Stimulated activated effector memory CD8-positive, alpha-beta T cell treated with anti-CD3 and anti-CD28 coated beads, Interleukin-12 subunit alpha, Interleukin-12 subunit beta, amount 100 ng/mL, for 72 hours (primary cell): ENCODE results near the gene CDC73.

ENCODE experiments used
- ATAC-seq: fragments of 150-1000 bp; cut with Tn5 transposase; 2 replicates; pipeline ENCODE4 v1.10.0; 2021
- DNase-seq, 2 donors: peaks; one replicate each; pipeline ENCODE4 v3.0.0; 2021 to 2022; ENCODE audit warnings: low spot score in 2 of 2
- H3K27ac Mint-ChIP-seq: one replicate; pipeline ENCODE4 v1.8.0; 2022; ENCODE audit warnings: mild to moderate bottlenecking, mixed read lengths
- H3K36me3 Mint-ChIP-seq: one replicate; pipeline ENCODE4 v1.8.0; 2022; ENCODE audit warnings: mild to moderate bottlenecking, mixed read lengths
- H3K4me1 Mint-ChIP-seq: one replicate; pipeline ENCODE4 v1.8.0; 2022; ENCODE audit warnings: mixed read lengths
- H3K4me3 Mint-ChIP-seq: one replicate; pipeline ENCODE4 v1.8.0; 2022; ENCODE audit warnings: mild to moderate bottlenecking, mixed read lengths
- H3K9me3 Mint-ChIP-seq: one replicate; pipeline ENCODE4 v1.8.0; 2022; ENCODE audit warnings: mixed read lengths

CDC73 gene

GRCh38 chr1:193121616-193122593 lies at the start of gene CDC73:
TSS of gene CDC73 (plus strand) at chr1:193122031. CDS start at chr1:193122201, 170 bp downstream.
- H3K4me3 Mint-ChIP-seq, result peak within 1 kb of the TSS; percentile 82
- peaks cover 34% of the 10 kb centered on the region for H3K36me3 Mint-ChIP-seq
- peaks cover 26% of the 10 kb centered on the region for H3K4me1 Mint-ChIP-seq
- peak; percentile 100 for DNase-seq
- H3K9me3 Mint-ChIP-seq, result no peaks in the 10 kb centered on the region
- peak; percentile 99 for ATAC-seq
- peak within 1 kb of the TSS; percentile 96 for H3K27ac Mint-ChIP-seq

GRCh38 chr1:193077991-193078390 lies 43.8 kb upstream of the CDC73 start:
- H3K36me3 Mint-ChIP-seq, result peaks cover 80% of the 10 kb centered on the region
- H3K9me3 Mint-ChIP-seq, result no peaks in the 10 kb centered on the region
- no peak overlapping the region for H3K27ac Mint-ChIP-seq
- H3K4me3 Mint-ChIP-seq, result no peak overlapping the region
- ATAC-seq (no peak), DNase-seq (no peak)
- no peaks in the 10 kb centered on the region for H3K4me1 Mint-ChIP-seq

- Mint-ChIP-seq H3K4me1 (no peaks in the 10 kb centered on the region), H3K27ac (no peak overlapping the region), H3K36me3 (peaks cover 88% of the 10 kb centered on the region), H3K9me3 (no peaks in the 10 kb centered on the region), H3K4me3 (no peak overlapping the region)
- DNase-seq (no peak), ATAC-seq (no peak)
Measured at GRCh38 chr1:193079187-193079586, 42.6 kb upstream of the CDC73 start.

- no peaks in the 10 kb centered on the region for H3K9me3 Mint-ChIP-seq
- no peak overlapping the region for H3K4me3 Mint-ChIP-seq
- peaks cover 95% of the 10 kb centered on the region for H3K36me3 Mint-ChIP-seq
- DNase-seq (no peak), ATAC-seq (no peak)
- H3K27ac Mint-ChIP-seq, result no peak overlapping the region
- H3K4me1 Mint-ChIP-seq, result no peaks in the 10 kb centered on the region
Measured at GRCh38 chr1:193083365-193084088, 38.3 kb upstream of the CDC73 start.

GRCh38 chr1:193085263-193085662 lies 36.6 kb upstream of the CDC73 start:
- Mint-ChIP-seq H3K4me3 (no peak overlapping the region), H3K36me3 (peaks cover 95% of the 10 kb centered on the region), H3K9me3 (no peaks in the 10 kb centered on the region), H3K4me1 (no peaks in the 10 kb centered on the region), H3K27ac (no peak overlapping the region)
- DNase-seq (no peak), ATAC-seq (no peak)

- H3K4me3 Mint-ChIP-seq, result no peak overlapping the region
- H3K27ac Mint-ChIP-seq, result no peak overlapping the region
- no peak for ATAC-seq
- H3K4me1 Mint-ChIP-seq, result no peaks in the 10 kb centered on the region
- DNase-seq, result no peak
- peaks cover 88% of the 10 kb centered on the region for H3K36me3 Mint-ChIP-seq
- no peaks in the 10 kb centered on the region for H3K9me3 Mint-ChIP-seq
Measured at GRCh38 chr1:193086342-193086741, 35.5 kb upstream of the CDC73 start.

- H3K9me3 Mint-ChIP-seq, result no peaks in the 10 kb centered on the region
- H3K4me1 Mint-ChIP-seq, result no peaks in the 10 kb centered on the region
- no peak overlapping the region for H3K4me3 Mint-ChIP-seq
- H3K36me3 Mint-ChIP-seq, result peaks cover 80% of the 10 kb centered on the region
- no peak for ATAC-seq
- H3K27ac Mint-ChIP-seq, result no peak overlapping the region
- no peak for DNase-seq
Measured at GRCh38 chr1:193087893-193088292, 33.9 kb upstream of the CDC73 start.

- Mint-ChIP-seq H3K4me1 (no peaks in the 10 kb centered on the region), H3K36me3 (peaks cover 66% of the 10 kb centered on the region), H3K27ac (no peak overlapping the region), H3K9me3 (no peaks in the 10 kb centered on the region), H3K4me3 (no peak overlapping the region)
- ATAC-seq, result no peak
- no peak for DNase-seq
Measured at GRCh38 chr1:193090865-193091264, 31.0 kb upstream of the CDC73 start.

GRCh38 chr1:193094112-193094511 lies 27.7 kb upstream of the CDC73 start:
- H3K9me3 Mint-ChIP-seq, result no peaks in the 10 kb centered on the region
- H3K4me1 Mint-ChIP-seq, result no peaks in the 10 kb centered on the region
- peaks cover 68% of the 10 kb centered on the region for H3K36me3 Mint-ChIP-seq
- DNase-seq, result no peak
- H3K27ac Mint-ChIP-seq, result no peak overlapping the region
- no peak for ATAC-seq
- no peak overlapping the region for H3K4me3 Mint-ChIP-seq

GRCh38 chr1:193102662-193103061 lies 19.2 kb upstream of the CDC73 start:
- DNase-seq, result no peak
- H3K36me3 Mint-ChIP-seq, result peaks cover 27% of the 10 kb centered on the region
- ATAC-seq, result no peak
- H3K9me3 Mint-ChIP-seq, result no peaks in the 10 kb centered on the region
- no peak overlapping the region for H3K27ac Mint-ChIP-seq
- no peak overlapping the region for H3K4me3 Mint-ChIP-seq
- peaks cover 23% of the 10 kb centered on the region for H3K4me1 Mint-ChIP-seq

GRCh38 chr1:193103759-193104501 lies 17.9 kb upstream of the CDC73 start:
- peak overlapping the region; percentile 73 for H3K27ac Mint-ChIP-seq
- H3K4me1 Mint-ChIP-seq, result peaks cover 23% of the 10 kb centered on the region
- ATAC-seq, result no peak
- no peak for DNase-seq
- H3K9me3 Mint-ChIP-seq, result no peaks in the 10 kb centered on the region
- peaks cover 17% of the 10 kb centered on the region for H3K36me3 Mint-ChIP-seq
- H3K4me3 Mint-ChIP-seq, result peak overlapping the region; percentile 81

GRCh38 chr1:193104502-193104906 lies 17.3 kb upstream of the CDC73 start:
- Mint-ChIP-seq H3K4me1 (peaks cover 23% of the 10 kb centered on the region), H3K36me3 (peaks cover 12% of the 10 kb centered on the region), H3K27ac (peak overlapping the region; percentile 73), H3K4me3 (peak overlapping the region; percentile 81), H3K9me3 (no peaks in the 10 kb centered on the region)
- DNase-seq (peak; percentile 18 to 62), ATAC-seq (peak; percentile 57)

GRCh38 chr1:193104907-193105820 lies 16.7 kb upstream of the CDC73 start, which contains the start of gene GLRX2:
TSS of gene GLRX2 (minus strand) at chr1:193105414. CDS start at chr1:193105382, 32 bp downstream.
- H3K27ac Mint-ChIP-seq, result peak within 1 kb of the TSS; percentile 73
- H3K9me3 Mint-ChIP-seq, result no peaks in the 10 kb centered on the region
- peak; percentile 45 to 83 for DNase-seq
- H3K4me1 Mint-ChIP-seq, result peaks cover 23% of the 10 kb centered on the region
- H3K36me3 Mint-ChIP-seq, result peaks cover 5% of the 10 kb centered on the region
- peak; percentile 94 for ATAC-seq
- H3K4me3 Mint-ChIP-seq, result peak within 1 kb of the TSS; percentile 81

GRCh38 chr1:193105821-193106177 lies 16.0 kb upstream of the CDC73 start:
- Mint-ChIP-seq H3K4me3 (peak overlapping the region; percentile 81), H3K4me1 (peaks cover 23% of the 10 kb centered on the region), H3K27ac (peak overlapping the region; percentile 73), H3K36me3 (no peaks in the 10 kb centered on the region), H3K9me3 (no peaks in the 10 kb centered on the region)
- DNase-seq (no peak), ATAC-seq (no peak)
